Nephron progenitor cell (in vitro differentiated cells): ENCODE data around the gene RNF123.

ENCODE experiments used
- DNase-seq: peaks from one replicate; pipeline ENCODE4 v3.0.0; 2021
- H3K27ac Mint-ChIP-seq: 2 replicates; pipeline ENCODE4 v1.8.0; 2021; ENCODE audit warnings: mild to moderate bottlenecking, moderate library complexity, mixed read lengths
- H3K27me3 Mint-ChIP-seq: 2 replicates; pipeline ENCODE4 v1.8.0; 2021; ENCODE audit warnings: mild to moderate bottlenecking, low read depth, mixed read lengths; ENCODE audit not compliant: poor library complexity
- H3K36me3 Mint-ChIP-seq: 2 replicates; pipeline ENCODE4 v1.8.0; 2021; ENCODE audit warnings: low read depth, mixed read lengths
- H3K4me1 Mint-ChIP-seq: 2 replicates; pipeline ENCODE4 v1.8.0; 2021; ENCODE audit warnings: mixed read lengths
- H3K4me3 Mint-ChIP-seq: 2 replicates; pipeline ENCODE4 v1.8.0; 2021; ENCODE audit warnings: mild to moderate bottlenecking, moderate library complexity, mixed read lengths
- H3K9me3 Mint-ChIP-seq: 2 replicates; pipeline ENCODE4 v1.8.0; 2021; ENCODE audit warnings: mild to moderate bottlenecking, moderate library complexity, mixed read lengths
- CTCF ChIP-seq: fragments of 200-600 bp; sonication (generic); IDR thresholded peaks from 2 replicates; pipeline ENCODE4 v1.5.0; 2021; ENCODE audit warnings: antibody characterized with exemption

RNF123 gene

GRCh38 chr3:49761661-49762060, 72.3 kb downstream of the RNF123 start:
- Mint-ChIP-seq H3K27me3 (no peaks in the 10 kb centered on the region), H3K36me3 (peaks cover 34% of the 10 kb centered on the region), H3K4me1 (peaks cover 8% of the 10 kb centered on the region), H3K4me3 (no peak overlapping the region), H3K9me3 (peaks cover 9% of the 10 kb centered on the region), H3K27ac (no peak overlapping the region)
- DNase-seq, result no peak
- no peak for TF ChIP-seq CTCF

DNA sequence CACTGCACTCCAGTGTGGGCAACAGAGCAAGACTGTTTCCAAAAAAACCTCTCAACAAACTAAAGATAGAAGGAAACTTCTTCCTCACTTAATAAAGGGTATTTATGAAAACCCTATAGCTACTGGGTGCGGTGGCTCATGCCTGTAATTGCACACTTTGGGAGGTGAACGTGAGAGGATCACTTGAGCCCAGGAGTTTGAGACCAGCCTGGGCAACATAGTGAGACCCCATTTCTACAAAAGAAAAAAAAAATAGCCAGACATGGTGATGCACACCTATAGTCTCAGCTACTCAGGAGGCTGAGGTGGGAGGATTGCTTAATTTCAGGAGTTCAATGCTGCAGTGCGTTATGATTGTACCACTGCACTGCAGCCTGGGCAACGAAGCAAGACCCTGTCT, 74.6 kb downstream of the RNF123 start:
- no peak for TF ChIP-seq CTCF

DNA sequence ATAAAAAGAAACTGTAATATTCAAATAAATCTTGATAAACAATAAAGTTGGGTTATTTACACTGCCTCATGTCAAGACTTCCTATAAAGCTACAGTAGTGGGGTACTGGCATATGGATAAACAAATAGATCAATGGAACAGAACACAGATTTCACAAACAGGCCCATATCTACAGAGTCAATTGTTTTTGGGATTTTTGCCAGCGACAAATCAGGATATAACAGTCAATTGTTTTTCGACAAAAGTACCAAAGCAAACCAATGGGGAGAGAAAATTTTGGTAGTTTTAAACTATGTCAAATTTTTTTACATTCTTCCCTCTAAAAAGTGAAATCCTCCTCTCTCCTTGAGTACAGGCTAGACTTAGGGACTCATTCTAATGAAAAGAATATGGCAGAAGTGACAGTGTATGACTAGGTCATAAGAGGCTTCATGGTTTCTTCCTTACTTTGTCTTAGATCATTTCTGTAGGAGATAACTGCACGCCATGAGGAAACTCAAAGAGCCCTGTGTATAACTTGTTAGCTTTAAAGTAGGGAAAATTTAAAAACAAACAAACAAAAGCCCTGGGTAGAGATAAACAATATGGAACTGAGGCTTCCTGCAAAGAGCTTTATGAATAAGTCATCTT, 80.0 kb downstream of the RNF123 start:
- H3K4me1 Mint-ChIP-seq, result no peaks in the 10 kb centered on the region
- peaks cover 8% of the 10 kb centered on the region for H3K9me3 Mint-ChIP-seq
- DNase-seq, result no peak
- H3K4me3 Mint-ChIP-seq, result no peak overlapping the region
- peaks cover 53% of the 10 kb centered on the region for H3K36me3 Mint-ChIP-seq
- H3K27ac Mint-ChIP-seq, result no peak overlapping the region
- H3K27me3 Mint-ChIP-seq, result no peaks in the 10 kb centered on the region
- no peak for TF ChIP-seq CTCF

More for the DNA sequence above, 74.6 kb downstream of the RNF123 start:
- Mint-ChIP-seq H3K27ac (no peak overlapping the region), H3K36me3 (peaks cover 46% of the 10 kb centered on the region), H3K9me3 (peaks cover 9% of the 10 kb centered on the region), H3K4me3 (no peak overlapping the region), H3K4me1 (peaks cover 4% of the 10 kb centered on the region), H3K27me3 (no peaks in the 10 kb centered on the region)
- DNase-seq, result no peak

- Mint-ChIP-seq H3K27me3 (no peaks in the 10 kb centered on the region), H3K36me3 (peaks cover 53% of the 10 kb centered on the region), H3K4me1 (no peaks in the 10 kb centered on the region), H3K9me3 (peaks cover 3% of the 10 kb centered on the region), H3K4me3 (no peak overlapping the region), H3K27ac (no peak overlapping the region)
- TF ChIP-seq CTCF, result no peak
- DNase-seq, result no peak
Measured at GRCh38 chr3:49769926-49770325, 80.6 kb downstream of the RNF123 start.
